GM18867 (cell line): ENCODE data around the gene OXNAD1.

Source experiments
- ATAC-seq: cut with Tn5 transposase; IDR thresholded peaks from one replicate; pipeline ENCODE4 v1.9.1; 2021; ENCODE audit warnings: mild to moderate bottlenecking, moderate library complexity; ENCODE audit not compliant: unreplicated experiment

The OXNAD1 gene

GRCh38 chr3:16326724-16327349 is 61.8 kb downstream of the OXNAD1 start:
- ATAC-seq: no peak

- no peak for ATAC-seq
Measured at GRCh38 chr3:16328124-16328523, 63.1 kb downstream of the OXNAD1 start.

GRCh38 chr3:16329036-16329825 is 64.2 kb downstream of the OXNAD1 start:
- ATAC-seq: no peak

GRCh38 chr3:16329826-16330129 is 64.8 kb downstream of the OXNAD1 start:
- no peak for ATAC-seq

DNA sequence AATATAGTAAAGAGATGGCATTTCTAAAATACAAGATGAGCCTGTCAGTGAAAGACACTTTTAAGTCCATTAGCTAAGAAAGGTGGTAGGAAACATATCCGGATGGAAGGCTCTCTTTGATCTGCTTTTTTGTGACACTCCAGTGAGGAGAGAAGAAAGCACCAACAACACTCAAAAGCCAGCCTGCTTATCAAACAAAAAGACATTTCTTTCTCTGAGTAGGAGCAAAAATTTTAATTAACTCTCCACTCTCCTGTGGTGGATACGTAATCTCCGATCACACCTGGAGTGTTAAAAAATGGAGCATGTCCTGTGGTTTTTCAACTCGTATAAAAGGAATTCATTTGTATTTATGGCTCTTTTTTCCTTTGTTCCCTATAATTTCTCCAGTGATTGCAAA is 65.3 kb downstream of the OXNAD1 start:
- ATAC-seq: no peak

GRCh38 chr3:16331319-16331883 is 66.4 kb downstream of the OXNAD1 start:
- ATAC-seq: no peak

DNA sequence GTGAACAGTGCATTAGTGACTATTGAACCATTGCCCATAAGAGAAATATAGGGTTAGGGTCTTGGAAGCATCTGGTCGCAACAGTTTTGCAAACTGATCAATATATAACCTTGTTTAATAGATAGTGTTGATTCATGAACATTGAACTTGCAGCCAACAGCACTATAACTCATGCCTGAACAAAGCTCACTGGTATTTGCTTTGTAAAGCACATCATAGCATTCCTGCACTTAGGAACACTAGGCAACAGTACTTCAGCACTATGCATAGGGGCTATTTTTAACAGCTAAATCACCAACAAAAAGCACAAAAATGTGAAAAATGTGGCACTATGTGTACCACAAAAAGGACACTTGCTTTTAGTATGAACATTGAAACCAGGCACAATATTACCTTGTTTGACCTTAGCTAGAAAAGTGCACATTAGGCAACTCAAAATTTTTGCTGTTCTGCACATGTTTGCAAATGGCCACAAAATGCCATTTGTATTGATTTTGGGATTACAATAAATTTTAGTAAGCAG is 68.0 kb downstream of the OXNAD1 start:
- ATAC-seq: no peak

DNA sequence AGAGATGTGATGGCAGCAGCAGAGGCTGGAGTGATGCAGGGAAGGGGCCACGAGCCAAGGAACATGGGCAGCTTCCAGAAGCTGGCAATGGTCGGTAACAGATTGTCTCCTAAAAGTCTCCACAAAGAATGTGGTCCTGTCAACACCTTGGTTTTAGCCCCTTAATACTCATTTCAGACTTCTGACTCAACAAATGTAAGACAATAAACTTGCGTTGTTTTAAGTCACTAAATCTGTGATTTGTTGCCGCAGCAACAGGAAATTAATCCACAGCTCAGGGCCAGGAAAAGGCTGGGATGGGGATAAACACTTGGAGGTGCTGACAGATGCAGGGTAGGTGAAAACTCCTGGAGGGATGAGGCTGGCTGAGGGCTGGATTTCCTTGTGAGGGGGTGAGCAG is 69.9 kb downstream of the OXNAD1 start:
- no peak for ATAC-seq

DNA sequence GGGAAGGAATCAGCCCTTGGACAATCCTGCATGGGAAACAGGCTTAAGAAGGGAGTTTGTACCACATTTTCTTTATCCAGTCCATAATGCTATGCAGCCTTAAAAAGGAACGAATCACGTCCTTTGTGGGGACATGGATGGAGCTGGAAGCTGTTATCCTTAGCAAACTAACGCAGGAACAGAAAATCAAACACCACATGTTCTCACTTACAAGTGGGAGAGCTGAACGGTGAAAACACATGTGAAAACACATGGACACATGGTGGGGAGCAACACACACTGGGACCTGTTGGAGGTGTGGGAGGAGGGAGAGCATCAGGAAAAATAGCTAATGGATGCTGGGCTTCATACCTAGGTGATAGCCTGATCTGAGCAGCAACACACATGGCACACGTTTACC is 70.3 kb downstream of the OXNAD1 start:
- no peak for ATAC-seq

GRCh38 chr3:16335772-16336645 is 71.0 kb downstream of the OXNAD1 start:
- ATAC-seq: no peak

DNA sequence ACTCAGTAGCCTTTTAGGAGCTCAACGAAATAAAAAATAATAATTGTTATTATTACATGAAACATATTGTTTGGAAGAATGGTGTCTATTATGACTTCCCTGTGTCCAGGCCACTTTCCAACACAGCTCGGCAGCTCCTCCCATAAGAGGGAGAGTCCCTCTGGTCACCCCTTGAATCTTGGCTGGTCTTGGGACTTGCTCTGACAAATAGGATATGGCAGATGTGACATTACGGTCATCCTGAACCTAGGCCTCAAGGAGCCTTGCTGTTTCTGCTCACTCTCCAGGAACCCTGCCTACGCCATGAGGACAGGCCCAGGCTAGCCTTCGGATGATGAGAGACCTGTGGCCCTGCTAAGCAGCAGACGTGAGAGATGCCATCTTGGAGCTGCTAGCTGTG is 71.8 kb downstream of the OXNAD1 start:
- no peak for ATAC-seq

DNA sequence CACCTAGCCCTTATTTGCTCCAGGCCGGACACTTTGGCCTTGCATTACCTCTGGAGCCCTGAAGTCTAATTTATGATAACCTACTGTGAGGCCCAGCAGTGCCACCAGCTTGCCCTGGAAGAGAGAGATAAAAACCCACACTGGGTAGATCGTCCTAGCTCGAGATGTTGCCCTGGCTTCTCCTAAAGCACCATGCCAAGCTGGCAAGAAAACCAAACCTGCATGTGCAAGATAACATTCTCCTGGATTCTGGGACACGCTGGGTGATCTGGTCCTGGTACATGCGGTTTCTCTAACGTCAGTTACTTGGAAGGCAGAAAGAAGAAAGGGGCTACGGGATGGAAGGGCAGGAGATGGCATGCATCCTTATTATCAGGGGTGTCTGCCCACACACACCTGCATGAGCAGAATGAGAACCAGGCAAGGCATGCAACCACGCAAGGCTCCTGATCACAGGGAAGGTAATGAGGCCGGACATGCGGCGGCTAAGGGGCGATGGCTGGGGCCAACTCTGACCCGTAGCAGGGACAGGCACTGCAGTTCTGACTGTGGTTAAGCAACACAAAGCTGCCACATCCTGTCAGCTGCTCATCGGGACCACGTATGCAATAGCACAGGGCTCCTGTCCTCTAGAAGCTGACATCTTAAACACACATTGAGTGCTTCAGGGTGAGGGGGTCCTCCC is 73.0 kb downstream of the OXNAD1 start:
- peak; percentile 72 for ATAC-seq

- ATAC-seq: no peak
Measured at GRCh38 chr3:16338999-16339398, 74.0 kb downstream of the OXNAD1 start.

GRCh38 chr3:16343101-16343500 is 78.1 kb downstream of the OXNAD1 start:
- no peak for ATAC-seq

GRCh38 chr3:16346413-16347081 is 81.5 kb downstream of the OXNAD1 start:
- no peak for ATAC-seq

DNA sequence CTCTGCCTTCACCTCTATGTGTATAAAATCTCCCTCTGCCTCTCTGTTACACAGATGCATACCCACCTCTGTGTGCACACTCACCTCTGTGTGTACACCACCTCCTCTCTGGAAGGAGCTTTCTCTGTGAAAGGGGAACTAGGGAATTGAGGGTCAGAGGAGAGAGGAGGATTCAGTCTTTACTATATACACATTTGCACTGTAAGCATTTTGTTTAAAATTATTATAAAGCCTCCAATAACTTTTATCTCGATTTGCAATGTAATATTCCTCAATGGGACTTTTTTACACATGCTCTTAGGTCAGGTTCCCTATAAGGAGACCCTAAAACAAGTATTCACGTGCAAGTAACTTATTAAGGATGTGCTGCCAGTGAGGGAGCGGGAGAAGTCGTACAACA is 82.5 kb downstream of the OXNAD1 start:
- ATAC-seq: no peak

DNA sequence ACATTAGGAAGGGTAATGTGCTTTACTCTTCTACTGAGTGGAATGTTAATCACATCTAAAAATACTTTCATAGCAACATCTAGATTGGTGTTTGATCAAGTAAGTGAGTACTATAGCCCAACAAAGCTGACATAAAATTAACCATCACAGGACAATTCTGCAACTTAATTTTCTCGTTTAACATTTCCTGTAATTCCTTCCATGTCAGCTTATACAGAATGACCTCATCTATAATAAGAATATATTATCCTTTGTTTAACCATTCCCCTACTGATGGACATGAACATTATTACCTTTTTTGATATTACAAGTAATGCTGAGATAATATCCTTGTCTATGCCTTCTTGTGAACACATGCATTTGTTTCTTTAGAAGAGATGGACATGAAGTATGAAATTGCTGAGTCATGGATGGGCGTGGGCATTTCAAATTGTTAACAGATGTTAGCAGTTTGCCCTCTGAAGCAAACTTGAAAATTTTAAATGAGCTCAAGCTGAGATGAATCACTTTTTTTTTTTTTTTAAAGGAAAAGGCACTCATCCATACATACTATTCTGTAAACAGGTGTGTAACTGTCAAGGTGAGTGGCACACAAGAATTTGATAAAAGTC is 85.1 kb downstream of the OXNAD1 start:
- ATAC-seq: no peak

- ATAC-seq: no peak
Measured at GRCh38 chr3:16350597-16351318, 85.7 kb downstream of the OXNAD1 start.

- no peak for ATAC-seq
Measured at GRCh38 chr3:16352428-16352827, 87.4 kb downstream of the OXNAD1 start.
